Measurements from ENCODE around the gene TRAPPC5.

- TF ChIP-seq REST (IDR thresholded peaks at IDR 0.05; ENCODE audit: unreplicated experiment) = no peak
- no peak for TF ChIP-seq ETS1 (IDR thresholded peaks at IDR 0.05)
- TF ChIP-seq CTCF (conservative IDR thresholded peaks at IDR 0.05; ENCODE audit: low read depth in 2 of 2) = peak; percentile 85 to 99
- TF ChIP-seq POLR2AphosphoS5 (IDR thresholded peaks at IDR 0.05; ENCODE audit: low read depth) = no peak
- TF ChIP-seq EZH2phosphoT487 (IDR thresholded peaks at IDR 0.05; ENCODE audit: unreplicated experiment) = no peak
- TF ChIP-seq CREB1 (CRISPR knock-in tag; IDR thresholded peaks at IDR 0.05; ENCODE audit: low read depth) = peak; percentile 55; the same call in 1 of the 2 replicates
- TF ChIP-seq EZH2 (IDR thresholded peaks at IDR 0.05; ENCODE audit: low read depth, unreplicated experiment) = no peak
- no peak for TF ChIP-seq JUNB (IDR thresholded peaks at IDR 0.05; ENCODE audit: unreplicated experiment)
- no peak for TF ChIP-seq ZNF114 (CRISPR knock-in tag; IDR thresholded peaks at IDR 0.05)
Measured at GRCh38 chr19:7652061-7652641, 28.5 kb upstream of the TRAPPC5 start.
